ENCODE results near the gene LPAR1. TPM values are rescaled to one million over a fixed set of nuclear protein-coding genes. Genes with fewer than 3 reads are reported as not detected.
A peak's percentile ranks its signal among the peaks of the same experiment; 100 is the strongest.

LPAR1 gene
- polyA plus RNA-seq, 3 donors, result 15.1 to 18.1 (median 17.5) TPM

DNA sequence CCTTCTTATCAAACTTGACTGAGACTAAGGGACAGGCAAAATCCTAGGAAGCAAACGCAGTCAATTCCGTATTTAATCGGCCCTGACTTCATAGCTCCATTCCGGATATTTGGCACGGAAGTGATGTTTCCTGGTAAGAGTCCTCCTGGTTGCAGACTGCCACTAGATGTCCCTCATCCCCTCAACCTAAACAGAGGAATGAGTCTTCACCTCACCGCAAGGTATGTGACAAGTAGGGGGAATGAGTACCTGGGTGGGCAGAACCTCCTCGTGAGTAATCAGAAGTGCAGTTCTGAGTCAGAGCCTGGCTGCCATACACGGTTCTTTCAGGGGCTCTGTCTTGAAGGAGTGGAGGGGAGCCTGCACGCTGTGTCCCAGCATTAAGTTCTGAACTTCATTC lies 196.1 kb downstream of the LPAR1 start:
- Histone ChIP-seq H3K4me2 (replicated peaks; ENCODE audit: extremely low read depth, low read length, poor library complexity, severe bottlenecking) (no peak overlapping the region), H3K4me3 (replicated peaks in 1 of 3; ENCODE audit: low read depth in 2 of 3, low read length in 3 of 3) (no peak overlapping the region), H3K9ac (ENCODE audit: insufficient read depth, low read length, poor library complexity, severe bottlenecking) (no peak overlapping the region), H3K9me3 (replicated peaks in 1 of 2; ENCODE audit: control insufficient read depth in 1 of 2, insufficient read depth in 1 of 2, low read length in 2 of 2) (no peaks in the 10 kb centered on the region), H3K36me3 (replicated peaks in 1 of 2; ENCODE audit: control insufficient read depth in 1 of 2, insufficient read depth in 2 of 2, low read length in 2 of 2) (no peaks in the 10 kb centered on the region), H3K27me3 (ENCODE audit: control insufficient read depth in 2 of 2, insufficient read depth in 2 of 2, low read length in 2 of 2) (no peaks in the 10 kb centered on the region), H3K27ac (ENCODE audit: low read depth in 1 of 2, low read length in 2 of 2) (no peak overlapping the region), H3K4me1 (ENCODE audit: control insufficient read depth in 1 of 2, insufficient read depth in 2 of 2, low read length in 2 of 2) (no peaks in the 10 kb centered on the region), H3K79me2 (ENCODE audit: insufficient read depth, low read length) (no peaks in the 10 kb centered on the region), H4K20me1 (ENCODE audit: insufficient read depth, low read length) (no peaks in the 10 kb centered on the region), H2AFZ (ENCODE audit: insufficient read depth, low read depth, low read length, poor library complexity, severe bottlenecking) (no peak overlapping the region)
- no peaks in the 10 kb centered on the region for H3K36me3 Mint-ChIP-seq
- peaks cover 0 to 2% (median 1%) of the 10 kb centered on the region in 3 donors for H3K27me3 Mint-ChIP-seq (ENCODE audit: low read depth in 3 of 3)
- TF ChIP-seq, protein P1, sequence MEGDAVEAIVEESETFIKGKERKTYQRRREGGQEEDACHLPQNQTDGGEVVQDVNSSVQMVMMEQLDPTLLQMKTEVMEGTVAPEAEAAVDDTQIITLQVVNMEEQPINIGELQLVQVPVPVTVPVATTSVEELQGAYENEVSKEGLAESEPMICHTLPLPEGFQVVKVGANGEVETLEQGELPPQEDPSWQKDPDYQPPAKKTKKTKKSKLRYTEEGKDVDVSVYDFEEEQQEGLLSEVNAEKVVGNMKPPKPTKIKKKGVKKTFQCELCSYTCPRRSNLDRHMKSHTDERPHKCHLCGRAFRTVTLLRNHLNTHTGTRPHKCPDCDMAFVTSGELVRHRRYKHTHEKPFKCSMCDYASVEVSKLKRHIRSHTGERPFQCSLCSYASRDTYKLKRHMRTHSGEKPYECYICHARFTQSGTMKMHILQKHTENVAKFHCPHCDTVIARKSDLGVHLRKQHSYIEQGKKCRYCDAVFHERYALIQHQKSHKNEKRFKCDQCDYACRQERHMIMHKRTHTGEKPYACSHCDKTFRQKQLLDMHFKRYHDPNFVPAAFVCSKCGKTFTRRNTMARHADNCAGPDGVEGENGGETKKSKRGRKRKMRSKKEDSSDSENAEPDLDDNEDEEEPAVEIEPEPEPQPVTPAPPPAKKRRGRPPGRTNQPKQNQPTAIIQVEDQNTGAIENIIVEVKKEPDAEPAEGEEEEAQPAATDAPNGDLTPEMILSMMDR (IDR thresholded peaks at IDR 0.05), result no peak
- 94% methylated on average over 5 of the region's 9 CpGs for WGBS (ENCODE audit: insufficient coverage)
- H3K4me3 Mint-ChIP-seq, result no peak overlapping the region
- no peak for DNase-seq
- intact Hi-C loops (cut with micrococcal nuclease), result no loop called here
- H3K4me1 Mint-ChIP-seq, result no peaks in the 10 kb centered on the region
- peak overlapping the region in 1 of 7 donors; percentile 63 for H3K27ac Mint-ChIP-seq
- H3K9me3 Mint-ChIP-seq, result peaks cover 0 to 2% (median 0%) of the 10 kb centered on the region in 7 donors

DNA sequence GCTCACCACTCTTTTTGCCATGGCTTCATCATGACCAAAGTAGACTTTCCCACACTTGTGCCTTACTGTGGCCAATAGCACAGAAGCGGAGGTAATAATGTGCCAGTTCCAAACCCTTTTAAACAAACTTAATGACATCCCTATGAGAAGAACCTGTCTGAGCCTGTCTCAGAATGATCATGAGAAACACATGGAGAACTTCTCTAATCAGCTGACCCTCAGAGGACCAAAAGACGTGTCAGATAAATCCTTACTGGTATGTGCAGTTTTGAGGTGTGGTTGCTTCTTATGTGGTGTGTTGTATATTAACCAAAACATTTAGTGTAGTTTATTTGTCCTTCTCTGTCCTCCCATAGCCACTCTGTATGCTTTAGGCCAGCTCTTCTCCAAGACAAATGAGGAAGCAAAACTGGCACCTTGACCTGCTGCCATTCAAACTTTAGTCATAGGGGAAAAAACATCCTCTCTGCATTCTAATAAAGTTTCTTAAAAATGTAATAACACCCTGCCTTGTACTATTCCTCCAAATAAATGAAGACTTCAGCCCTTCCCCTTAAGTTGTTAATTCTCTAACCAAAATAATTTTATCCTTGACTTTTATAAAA lies 200.8 kb downstream of the LPAR1 start:
- no peak overlapping the region for H3K4me2 ChIP-seq (replicated peaks; ENCODE audit: extremely low read depth, low read length, poor library complexity, severe bottlenecking)
- TF ChIP-seq, protein P1 (IDR thresholded peaks at IDR 0.05), result no peak
- no peaks in the 10 kb centered on the region for H3K36me3 Mint-ChIP-seq
- no peak overlapping the region for H3K4me3 ChIP-seq (replicated peaks in 1 of 3; ENCODE audit: low read depth in 2 of 3, low read length in 3 of 3)
- H2AFZ ChIP-seq (ENCODE audit: insufficient read depth, low read depth, low read length, poor library complexity, severe bottlenecking), result no peak overlapping the region
- no peak for DNase-seq
- H3K79me2 ChIP-seq (ENCODE audit: insufficient read depth, low read length), result no peaks in the 10 kb centered on the region
- WGBS (ENCODE audit: insufficient coverage), result 100% methylated on average over 1 of the region's 2 CpGs
- no peak overlapping the region for H3K27ac Mint-ChIP-seq
- H3K4me1 Mint-ChIP-seq, result no peaks in the 10 kb centered on the region
- no peaks in the 10 kb centered on the region for H3K4me1 ChIP-seq (ENCODE audit: control insufficient read depth in 1 of 2, insufficient read depth in 2 of 2, low read length in 2 of 2)
- H3K36me3 ChIP-seq (replicated peaks in 1 of 2; ENCODE audit: control insufficient read depth in 1 of 2, insufficient read depth in 2 of 2, low read length in 2 of 2), result no peaks in the 10 kb centered on the region
- H3K27me3 Mint-ChIP-seq (ENCODE audit: low read depth in 3 of 3), result peaks cover 0 to 3% (median 0%) of the 10 kb centered on the region in 3 donors
- H4K20me1 ChIP-seq (ENCODE audit: insufficient read depth, low read length), result no peaks in the 10 kb centered on the region
- H3K9me3 Mint-ChIP-seq, result no peaks in the 10 kb centered on the region
- no peak overlapping the region for H3K27ac ChIP-seq (ENCODE audit: low read depth in 1 of 2, low read length in 2 of 2)
- intact Hi-C loops (cut with micrococcal nuclease), result no loop called here
- no peaks in the 10 kb centered on the region for H3K27me3 ChIP-seq (ENCODE audit: control insufficient read depth in 2 of 2, insufficient read depth in 2 of 2, low read length in 2 of 2)
- no peaks in the 10 kb centered on the region for H3K9me3 ChIP-seq (replicated peaks in 1 of 2; ENCODE audit: control insufficient read depth in 1 of 2, insufficient read depth in 1 of 2, low read length in 2 of 2)
- H3K9ac ChIP-seq (ENCODE audit: insufficient read depth, low read length, poor library complexity, severe bottlenecking), result no peak overlapping the region
- no peak overlapping the region for H3K4me3 Mint-ChIP-seq
